Measurements from ENCODE around the gene SKI. TPM values are rescaled to one million over a fixed set of nuclear protein-coding genes. Genes with fewer than 3 reads are reported as not detected.

Gene SKI
- total and polyA plus RNA-seq, 9 of the 15 experiments (the other 6 are each of a cell fraction or from before 2014, with no cell fraction given): 0.10 to 60.5 (median 4.6) TPM

- TF ChIP-seq, protein P1, sequence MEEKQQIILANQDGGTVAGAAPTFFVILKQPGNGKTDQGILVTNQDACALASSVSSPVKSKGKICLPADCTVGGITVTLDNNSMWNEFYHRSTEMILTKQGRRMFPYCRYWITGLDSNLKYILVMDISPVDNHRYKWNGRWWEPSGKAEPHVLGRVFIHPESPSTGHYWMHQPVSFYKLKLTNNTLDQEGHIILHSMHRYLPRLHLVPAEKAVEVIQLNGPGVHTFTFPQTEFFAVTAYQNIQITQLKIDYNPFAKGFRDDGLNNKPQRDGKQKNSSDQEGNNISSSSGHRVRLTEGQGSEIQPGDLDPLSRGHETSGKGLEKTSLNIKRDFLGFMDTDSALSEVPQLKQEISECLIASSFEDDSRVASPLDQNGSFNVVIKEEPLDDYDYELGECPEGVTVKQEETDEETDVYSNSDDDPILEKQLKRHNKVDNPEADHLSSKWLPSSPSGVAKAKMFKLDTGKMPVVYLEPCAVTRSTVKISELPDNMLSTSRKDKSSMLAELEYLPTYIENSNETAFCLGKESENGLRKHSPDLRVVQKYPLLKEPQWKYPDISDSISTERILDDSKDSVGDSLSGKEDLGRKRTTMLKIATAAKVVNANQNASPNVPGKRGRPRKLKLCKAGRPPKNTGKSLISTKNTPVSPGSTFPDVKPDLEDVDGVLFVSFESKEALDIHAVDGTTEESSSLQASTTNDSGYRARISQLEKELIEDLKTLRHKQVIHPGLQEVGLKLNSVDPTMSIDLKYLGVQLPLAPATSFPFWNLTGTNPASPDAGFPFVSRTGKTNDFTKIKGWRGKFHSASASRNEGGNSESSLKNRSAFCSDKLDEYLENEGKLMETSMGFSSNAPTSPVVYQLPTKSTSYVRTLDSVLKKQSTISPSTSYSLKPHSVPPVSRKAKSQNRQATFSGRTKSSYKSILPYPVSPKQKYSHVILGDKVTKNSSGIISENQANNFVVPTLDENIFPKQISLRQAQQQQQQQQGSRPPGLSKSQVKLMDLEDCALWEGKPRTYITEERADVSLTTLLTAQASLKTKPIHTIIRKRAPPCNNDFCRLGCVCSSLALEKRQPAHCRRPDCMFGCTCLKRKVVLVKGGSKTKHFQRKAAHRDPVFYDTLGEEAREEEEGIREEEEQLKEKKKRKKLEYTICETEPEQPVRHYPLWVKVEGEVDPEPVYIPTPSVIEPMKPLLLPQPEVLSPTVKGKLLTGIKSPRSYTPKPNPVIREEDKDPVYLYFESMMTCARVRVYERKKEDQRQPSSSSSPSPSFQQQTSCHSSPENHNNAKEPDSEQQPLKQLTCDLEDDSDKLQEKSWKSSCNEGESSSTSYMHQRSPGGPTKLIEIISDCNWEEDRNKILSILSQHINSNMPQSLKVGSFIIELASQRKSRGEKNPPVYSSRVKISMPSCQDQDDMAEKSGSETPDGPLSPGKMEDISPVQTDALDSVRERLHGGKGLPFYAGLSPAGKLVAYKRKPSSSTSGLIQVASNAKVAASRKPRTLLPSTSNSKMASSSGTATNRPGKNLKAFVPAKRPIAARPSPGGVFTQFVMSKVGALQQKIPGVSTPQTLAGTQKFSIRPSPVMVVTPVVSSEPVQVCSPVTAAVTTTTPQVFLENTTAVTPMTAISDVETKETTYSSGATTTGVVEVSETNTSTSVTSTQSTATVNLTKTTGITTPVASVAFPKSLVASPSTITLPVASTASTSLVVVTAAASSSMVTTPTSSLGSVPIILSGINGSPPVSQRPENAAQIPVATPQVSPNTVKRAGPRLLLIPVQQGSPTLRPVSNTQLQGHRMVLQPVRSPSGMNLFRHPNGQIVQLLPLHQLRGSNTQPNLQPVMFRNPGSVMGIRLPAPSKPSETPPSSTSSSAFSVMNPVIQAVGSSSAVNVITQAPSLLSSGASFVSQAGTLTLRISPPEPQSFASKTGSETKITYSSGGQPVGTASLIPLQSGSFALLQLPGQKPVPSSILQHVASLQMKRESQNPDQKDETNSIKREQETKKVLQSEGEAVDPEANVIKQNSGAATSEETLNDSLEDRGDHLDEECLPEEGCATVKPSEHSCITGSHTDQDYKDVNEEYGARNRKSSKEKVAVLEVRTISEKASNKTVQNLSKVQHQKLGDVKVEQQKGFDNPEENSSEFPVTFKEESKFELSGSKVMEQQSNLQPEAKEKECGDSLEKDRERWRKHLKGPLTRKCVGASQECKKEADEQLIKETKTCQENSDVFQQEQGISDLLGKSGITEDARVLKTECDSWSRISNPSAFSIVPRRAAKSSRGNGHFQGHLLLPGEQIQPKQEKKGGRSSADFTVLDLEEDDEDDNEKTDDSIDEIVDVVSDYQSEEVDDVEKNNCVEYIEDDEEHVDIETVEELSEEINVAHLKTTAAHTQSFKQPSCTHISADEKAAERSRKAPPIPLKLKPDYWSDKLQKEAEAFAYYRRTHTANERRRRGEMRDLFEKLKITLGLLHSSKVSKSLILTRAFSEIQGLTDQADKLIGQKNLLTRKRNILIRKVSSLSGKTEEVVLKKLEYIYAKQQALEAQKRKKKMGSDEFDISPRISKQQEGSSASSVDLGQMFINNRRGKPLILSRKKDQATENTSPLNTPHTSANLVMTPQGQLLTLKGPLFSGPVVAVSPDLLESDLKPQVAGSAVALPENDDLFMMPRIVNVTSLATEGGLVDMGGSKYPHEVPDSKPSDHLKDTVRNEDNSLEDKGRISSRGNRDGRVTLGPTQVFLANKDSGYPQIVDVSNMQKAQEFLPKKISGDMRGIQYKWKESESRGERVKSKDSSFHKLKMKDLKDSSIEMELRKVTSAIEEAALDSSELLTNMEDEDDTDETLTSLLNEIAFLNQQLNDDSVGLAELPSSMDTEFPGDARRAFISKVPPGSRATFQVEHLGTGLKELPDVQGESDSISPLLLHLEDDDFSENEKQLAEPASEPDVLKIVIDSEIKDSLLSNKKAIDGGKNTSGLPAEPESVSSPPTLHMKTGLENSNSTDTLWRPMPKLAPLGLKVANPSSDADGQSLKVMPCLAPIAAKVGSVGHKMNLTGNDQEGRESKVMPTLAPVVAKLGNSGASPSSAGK (IDR thresholded peaks at IDR 0.05): peak; percentile 3
- no peak for TF ChIP-seq TSC22D4 (tag; IDR thresholded peaks at IDR 0.05)
- TF ChIP-seq, protein P2, sequence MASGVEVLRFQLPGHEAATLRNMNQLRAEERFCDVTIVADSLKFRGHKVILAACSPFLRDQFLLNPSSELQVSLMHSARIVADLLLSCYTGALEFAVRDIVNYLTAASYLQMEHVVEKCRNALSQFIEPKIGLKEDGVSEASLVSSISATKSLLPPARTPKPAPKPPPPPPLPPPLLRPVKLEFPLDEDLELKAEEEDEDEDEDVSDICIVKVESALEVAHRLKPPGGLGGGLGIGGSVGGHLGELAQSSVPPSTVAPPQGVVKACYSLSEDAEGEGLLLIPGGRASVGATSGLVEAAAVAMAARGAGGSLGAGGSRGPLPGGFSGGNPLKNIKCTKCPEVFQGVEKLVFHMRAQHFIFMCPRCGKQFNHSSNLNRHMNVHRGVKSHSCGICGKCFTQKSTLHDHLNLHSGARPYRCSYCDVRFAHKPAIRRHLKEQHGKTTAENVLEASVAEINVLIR (CRISPR knock-in tag; IDR thresholded peaks at IDR 0.05): peak; percentile 98
- TF ChIP-seq, protein P3, sequence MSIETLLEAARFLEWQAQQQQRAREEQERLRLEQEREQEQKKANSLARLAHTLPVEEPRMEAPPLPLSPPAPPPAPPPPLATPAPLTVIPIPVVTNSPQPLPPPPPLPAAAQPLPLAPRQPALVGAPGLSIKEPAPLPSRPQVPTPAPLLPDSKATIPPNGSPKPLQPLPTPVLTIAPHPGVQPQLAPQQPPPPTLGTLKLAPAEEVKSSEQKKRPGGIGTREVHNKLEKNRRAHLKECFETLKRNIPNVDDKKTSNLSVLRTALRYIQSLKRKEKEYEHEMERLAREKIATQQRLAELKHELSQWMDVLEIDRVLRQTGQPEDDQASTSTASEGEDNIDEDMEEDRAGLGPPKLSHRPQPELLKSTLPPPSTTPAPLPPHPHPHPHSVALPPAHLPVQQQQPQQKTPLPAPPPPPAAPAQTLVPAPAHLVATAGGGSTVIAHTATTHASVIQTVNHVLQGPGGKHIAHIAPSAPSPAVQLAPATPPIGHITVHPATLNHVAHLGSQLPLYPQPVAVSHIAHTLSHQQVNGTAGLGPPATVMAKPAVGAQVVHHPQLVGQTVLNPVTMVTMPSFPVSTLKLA (conservative IDR thresholded peaks at IDR 0.05): peak; percentile 80 to 93
- TF ChIP-seq ZNF165 (CRISPR knock-in tag; IDR thresholded peaks at IDR 0.05; ENCODE audit: borderline replicate concordance): no peak
- TF ChIP-seq NONO (IDR thresholded peaks at IDR 0.05; ENCODE audit: low read depth in 2 of 2, low read length in 1 of 2): 0 out of 4 replicates have a peak, but pooled peaks of 1 of the 2 experiments have one; percentile 33
- 0 out of 6 replicates have a peak, but pooled peaks of 1 of the 3 experiments have one; percentile 8 for TF ChIP-seq CTCF (IDR thresholded peaks at IDR 0.05 in 2 of 3, conservative IDR thresholded peaks at IDR 0.05 in 1 of 3; ENCODE audit: insufficient read depth in 2 of 3, low read depth in 1 of 3, low read length in 3 of 3)
These were observed 47.5 kb upstream of the SKI start (continued) for GRCh38 chr1:2180297-2181245.

All from K562 (cell line).